ENCODE measurements around the gene TBCD. TPM values are rescaled to one million over a fixed set of nuclear protein-coding genes. Genes with fewer than 3 reads are reported as not detected.
A peak's percentile ranks its signal among the peaks of the same experiment; 100 is the strongest.

TBCD gene
- polyA plus RNA-seq, 6 donors from 2014 or later, result 23.6 to 34.7 (median 27.5) TPM

DNA sequence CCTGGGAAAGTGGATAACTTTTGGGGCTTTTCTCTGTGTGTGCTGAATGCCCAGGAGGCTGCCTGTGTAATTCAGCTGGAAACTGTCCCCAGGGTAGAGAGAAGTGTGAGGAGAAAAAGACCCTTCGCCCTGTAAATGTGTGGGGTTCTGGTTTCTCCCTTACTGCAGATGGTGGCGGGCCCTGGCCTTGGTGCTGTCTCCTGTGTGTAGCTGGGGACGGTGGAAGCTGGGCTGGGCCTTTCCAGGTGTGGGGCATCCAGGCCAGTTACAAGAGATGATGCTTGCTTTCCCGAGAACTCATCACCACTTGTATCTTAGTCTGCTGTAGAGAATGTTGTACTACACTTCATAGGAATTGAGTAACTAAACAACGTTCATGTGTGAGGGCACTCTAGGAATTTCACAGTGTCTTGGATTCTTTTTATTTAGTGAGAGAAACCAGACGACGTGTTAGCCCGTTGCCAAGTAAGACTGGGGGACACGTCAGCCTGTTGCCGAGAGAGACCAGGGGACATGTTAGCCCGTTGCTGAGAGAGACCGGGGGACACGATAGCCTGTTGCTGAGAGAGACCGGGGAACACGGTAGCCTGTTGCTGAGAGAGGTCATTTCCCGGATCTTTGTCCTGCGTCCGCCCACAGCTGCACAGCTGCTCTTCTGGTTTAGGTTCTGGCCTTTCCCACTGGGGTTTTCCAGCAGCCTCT lies 43.1 kb downstream of the TBCD start:
- ATAC-seq (ENCODE audit: low read depth in 2 of 2) (no peak), DNase-seq (no peak)
- Mint-ChIP-seq H3K36me3 (no peaks in the 10 kb centered on the region), H3K4me1 (peaks cover 0 to 7% (median 0%) of the 10 kb centered on the region in 3 donors), H3K27ac (peak overlapping the region in 1 of 6 donors; percentile 15), H3K27me3 (no peaks in the 10 kb centered on the region), H3K9me3 (no peaks in the 10 kb centered on the region), H3K4me3 (no peak overlapping the region)

- ATAC-seq (ENCODE audit: low read depth in 2 of 2) (no peak), DNase-seq (no peak)
- no peaks in the 10 kb centered on the region for H3K9me3 Mint-ChIP-seq
- no peak overlapping the region for H3K4me3 Mint-ChIP-seq
- H3K27ac Mint-ChIP-seq, result no peak overlapping the region
- H3K36me3 Mint-ChIP-seq, result no peaks in the 10 kb centered on the region
- no peaks in the 10 kb centered on the region for H3K27me3 Mint-ChIP-seq
- H3K4me1 Mint-ChIP-seq, result peaks cover 0 to 5% (median 0%) of the 10 kb centered on the region in 3 donors
These were observed 43.8 kb downstream of the TBCD start for GRCh38 chr17:82795615-82796014.

- ATAC-seq (ENCODE audit: low read depth in 2 of 2) (no peak), DNase-seq (no peak)
- H3K27ac Mint-ChIP-seq, result peak overlapping the region in 1 of 6 donors; percentile 41
- H3K4me3 Mint-ChIP-seq, result no peak overlapping the region
- peaks cover 0 to 7% (median 4%) of the 10 kb centered on the region in 3 donors for H3K4me1 Mint-ChIP-seq
- no peaks in the 10 kb centered on the region for H3K27me3 Mint-ChIP-seq
- peaks cover 4 to 10% of the 10 kb centered on the region in 2 donors for H3K36me3 Mint-ChIP-seq
- H3K9me3 Mint-ChIP-seq, result peaks cover 0 to 6% (median 1%) of the 10 kb centered on the region in 7 donors
These were observed 45.2 kb downstream of the TBCD start for GRCh38 chr17:82797061-82797460.

DNA sequence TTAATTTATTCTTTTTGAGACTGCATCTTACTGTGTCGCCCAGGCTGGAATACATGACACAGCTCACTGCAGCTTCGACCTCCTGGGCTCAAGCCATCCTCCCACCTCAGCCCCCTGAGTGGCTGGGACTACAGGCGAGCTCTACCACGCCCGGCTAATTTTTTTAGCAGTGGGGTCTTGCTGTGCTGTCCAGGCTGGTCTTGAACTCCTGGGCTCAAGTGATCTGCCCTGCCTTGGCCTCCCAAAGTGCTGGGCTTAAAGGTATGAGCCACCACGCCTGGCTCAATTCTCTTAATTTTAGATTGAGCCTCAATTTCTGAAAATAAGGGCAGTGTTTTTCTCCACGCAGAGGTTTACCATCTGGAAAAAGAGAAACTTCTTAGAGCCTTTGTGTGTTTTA lies 46.9 kb downstream of the TBCD start:
- Mint-ChIP-seq H3K4me3 (no peak overlapping the region), H3K9me3 (peaks cover 0 to 6% (median 1%) of the 10 kb centered on the region in 7 donors)

DNA sequence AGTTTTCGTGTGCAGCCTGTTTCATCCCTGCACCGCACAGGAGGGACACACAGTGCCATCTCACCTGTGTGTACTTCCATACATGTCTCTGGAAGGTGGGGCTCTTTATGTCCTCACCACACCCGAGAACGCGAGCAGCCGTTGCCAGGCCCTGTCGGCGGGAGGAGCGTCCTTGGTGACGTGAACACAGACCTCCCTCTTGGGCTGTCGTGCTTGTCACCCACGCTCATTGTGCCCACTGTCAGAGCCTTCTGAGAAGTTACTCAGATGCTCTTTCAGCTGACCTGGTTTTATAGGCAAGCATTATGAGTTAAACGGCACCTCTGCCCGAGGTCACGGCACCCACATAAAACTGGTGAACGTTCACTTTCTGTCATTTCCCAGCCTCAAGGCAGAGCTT lies 47.7 kb downstream of the TBCD start:
- Mint-ChIP-seq H3K27me3 (no peaks in the 10 kb centered on the region), H3K27ac (no peak overlapping the region), H3K4me3 (no peak overlapping the region)

More for the DNA sequence above, 46.9 kb downstream of the TBCD start:
- ATAC-seq (ENCODE audit: low read depth in 2 of 2), result no peak
- Mint-ChIP-seq H3K36me3 (peaks cover 9 to 10% of the 10 kb centered on the region in 2 donors), H3K4me1 (peaks cover 0 to 17% (median 10%) of the 10 kb centered on the region in 3 donors), H3K27ac (no peak overlapping the region), H3K27me3 (no peaks in the 10 kb centered on the region)
- DNase-seq, result no peak

DNA sequence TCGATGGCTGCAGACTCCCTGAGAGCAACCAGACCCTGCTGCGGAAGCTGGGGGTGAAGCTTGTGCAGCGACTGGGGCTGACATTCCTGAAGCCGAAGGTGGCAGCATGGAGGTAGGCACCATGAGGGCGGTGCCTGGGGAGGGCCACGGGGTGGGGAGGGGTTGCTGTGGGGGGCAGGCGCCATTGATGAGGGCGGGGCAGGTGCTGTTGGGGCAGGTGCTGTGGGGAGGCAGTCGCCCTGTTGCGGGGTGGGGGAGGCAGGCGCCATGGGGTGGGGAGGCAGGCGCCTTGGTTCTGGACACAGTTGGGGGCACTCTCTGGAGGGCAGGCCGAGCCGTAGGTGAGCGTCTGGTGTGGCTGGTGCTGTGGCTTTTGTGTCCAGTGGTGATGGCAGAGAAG lies 49.0 kb downstream of the TBCD start:
- Mint-ChIP-seq H3K27ac (peak overlapping the region in 2 of 6 donors; percentile 89 to 95), H3K36me3 (peaks cover 9 to 12% of the 10 kb centered on the region in 2 donors), H3K27me3 (no peaks in the 10 kb centered on the region)

More for the DNA sequence above, 47.7 kb downstream of the TBCD start:
- peaks cover 9 to 10% of the 10 kb centered on the region in 2 donors for H3K36me3 Mint-ChIP-seq
- no peak for ATAC-seq (ENCODE audit: low read depth in 2 of 2)
- DNase-seq, result no peak
- peaks cover 0 to 6% (median 1%) of the 10 kb centered on the region in 7 donors for H3K9me3 Mint-ChIP-seq
- H3K4me1 Mint-ChIP-seq, result peaks cover 0 to 17% (median 10%) of the 10 kb centered on the region in 3 donors

DNA sequence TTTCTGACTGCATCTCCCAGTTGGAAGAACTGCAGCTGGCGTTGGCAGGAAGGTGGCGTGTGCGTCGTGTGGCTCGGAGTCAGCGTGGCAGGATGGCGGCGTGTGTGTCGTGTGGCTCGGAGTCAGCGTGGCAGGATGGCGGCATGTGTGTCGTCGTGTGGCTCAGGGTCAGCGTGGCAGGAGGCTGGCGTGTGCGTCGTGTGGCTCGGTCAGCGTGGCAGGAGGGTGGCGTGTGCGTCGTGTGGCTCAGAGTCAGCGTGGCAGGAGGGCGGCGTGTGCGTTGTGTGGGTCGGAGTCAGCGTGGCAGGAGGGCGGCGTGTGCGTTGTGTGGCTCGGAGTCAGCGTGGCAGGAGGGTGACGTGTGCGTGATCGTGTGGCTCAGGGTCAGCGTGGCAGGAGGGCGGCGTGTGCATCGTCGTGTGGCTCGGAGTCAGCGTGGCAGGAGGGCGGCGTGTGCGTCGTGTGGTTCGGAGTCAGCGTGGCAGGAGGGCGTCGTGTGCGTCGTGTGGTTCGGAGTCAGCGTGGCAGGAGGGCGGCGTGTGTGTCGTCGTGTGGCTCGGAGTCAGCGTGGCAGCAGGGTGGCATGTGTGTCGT lies 49.6 kb downstream of the TBCD start:
- peaks cover 0 to 17% (median 10%) of the 10 kb centered on the region in 3 donors for H3K4me1 Mint-ChIP-seq
- ATAC-seq (ENCODE audit: low read depth in 2 of 2) (no peak), DNase-seq (no peak)
- no peak overlapping the region for H3K4me3 Mint-ChIP-seq
- H3K9me3 Mint-ChIP-seq, result peaks cover 0 to 6% (median 1%) of the 10 kb centered on the region in 7 donors
- H3K27me3 Mint-ChIP-seq, result no peaks in the 10 kb centered on the region
- H3K36me3 Mint-ChIP-seq, result peaks cover 9 to 18% of the 10 kb centered on the region in 2 donors
- H3K27ac Mint-ChIP-seq, result peak overlapping the region in 3 of 6 donors; percentile 37 to 95 (median 89)

More for the DNA sequence above, 49.0 kb downstream of the TBCD start:
- no peak for ATAC-seq (ENCODE audit: low read depth in 2 of 2)
- peaks cover 0 to 6% (median 1%) of the 10 kb centered on the region in 7 donors for H3K9me3 Mint-ChIP-seq
- DNase-seq, result no peak
- peaks cover 0 to 17% (median 10%) of the 10 kb centered on the region in 3 donors for H3K4me1 Mint-ChIP-seq
- H3K4me3 Mint-ChIP-seq, result peak overlapping the region in 1 of 8 donors; percentile 44

- DNase-seq (no peak), ATAC-seq (ENCODE audit: low read depth in 2 of 2) (no peak)
- Mint-ChIP-seq H3K36me3 (peaks cover 9 to 23% of the 10 kb centered on the region in 2 donors), H3K27me3 (no peaks in the 10 kb centered on the region), H3K4me3 (no peak overlapping the region), H3K9me3 (peaks cover 0 to 6% (median 1%) of the 10 kb centered on the region in 7 donors), H3K27ac (peak overlapping the region in 2 of 6 donors; percentile 61 to 70), H3K4me1 (peaks cover 0 to 17% (median 10%) of the 10 kb centered on the region in 3 donors)
These were observed 50.4 kb downstream of the TBCD start for GRCh38 chr17:82802075-82802780.

DNA sequence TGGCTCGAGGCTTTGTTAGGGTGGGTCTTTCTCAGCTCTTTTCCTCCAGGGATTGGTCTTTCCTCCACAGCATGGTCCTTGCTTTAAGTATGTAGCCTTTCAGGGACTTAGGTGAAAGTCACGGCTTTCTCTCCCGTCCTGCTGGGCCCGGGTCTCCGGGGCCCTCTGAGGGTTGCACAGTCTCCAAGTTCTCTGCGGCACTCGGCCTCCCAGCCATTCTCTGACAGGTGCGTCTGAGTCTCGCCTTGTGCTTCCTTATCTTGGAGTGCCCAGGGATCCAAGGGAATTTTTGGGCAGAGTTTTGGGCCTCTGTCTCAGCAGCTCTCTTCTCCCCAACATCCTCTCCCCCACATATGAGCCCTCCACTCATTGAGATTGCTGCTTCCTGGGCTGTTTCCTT lies 51.3 kb downstream of the TBCD start:
- no peaks in the 10 kb centered on the region for H3K27me3 Mint-ChIP-seq
- H3K9me3 Mint-ChIP-seq, result peaks cover 0 to 6% (median 1%) of the 10 kb centered on the region in 7 donors
- H3K4me1 Mint-ChIP-seq, result peaks cover 0 to 17% (median 10%) of the 10 kb centered on the region in 3 donors
- ATAC-seq (ENCODE audit: low read depth in 2 of 2), result no peak
- peaks cover 9 to 29% of the 10 kb centered on the region in 2 donors for H3K36me3 Mint-ChIP-seq
- no peak for DNase-seq
- H3K4me3 Mint-ChIP-seq, result no peak overlapping the region
- H3K27ac Mint-ChIP-seq, result no peak overlapping the region

DNA sequence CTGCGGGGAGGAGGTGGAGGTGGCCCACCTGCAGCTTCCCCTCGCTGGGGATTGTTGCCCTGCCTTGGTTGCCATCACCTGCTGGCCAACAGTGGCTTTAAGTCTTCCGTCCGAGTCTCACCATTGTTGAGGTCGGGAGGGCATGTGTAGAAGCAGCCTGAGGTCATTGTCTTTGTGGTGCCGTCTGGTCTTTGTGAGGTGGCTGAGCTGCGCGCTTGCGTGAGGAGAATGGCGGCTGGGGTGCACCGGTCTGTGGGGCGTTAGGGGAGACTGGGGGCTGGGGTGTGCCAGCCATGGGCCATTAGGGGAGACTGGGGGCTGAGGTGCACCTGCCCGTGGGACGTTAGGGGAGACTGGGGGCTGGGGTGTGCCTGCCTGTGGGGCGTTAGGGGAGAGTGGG lies 51.7 kb downstream of the TBCD start:
- peaks cover 0 to 17% (median 10%) of the 10 kb centered on the region in 3 donors for H3K4me1 Mint-ChIP-seq
- no peak overlapping the region for H3K27ac Mint-ChIP-seq
- DNase-seq (no peak), ATAC-seq (ENCODE audit: low read depth in 2 of 2) (no peak)
- no peak overlapping the region for H3K4me3 Mint-ChIP-seq
- H3K9me3 Mint-ChIP-seq, result peaks cover 0 to 6% (median 1%) of the 10 kb centered on the region in 7 donors
- no peaks in the 10 kb centered on the region for H3K27me3 Mint-ChIP-seq
- peaks cover 9 to 29% of the 10 kb centered on the region in 2 donors for H3K36me3 Mint-ChIP-seq

DNA sequence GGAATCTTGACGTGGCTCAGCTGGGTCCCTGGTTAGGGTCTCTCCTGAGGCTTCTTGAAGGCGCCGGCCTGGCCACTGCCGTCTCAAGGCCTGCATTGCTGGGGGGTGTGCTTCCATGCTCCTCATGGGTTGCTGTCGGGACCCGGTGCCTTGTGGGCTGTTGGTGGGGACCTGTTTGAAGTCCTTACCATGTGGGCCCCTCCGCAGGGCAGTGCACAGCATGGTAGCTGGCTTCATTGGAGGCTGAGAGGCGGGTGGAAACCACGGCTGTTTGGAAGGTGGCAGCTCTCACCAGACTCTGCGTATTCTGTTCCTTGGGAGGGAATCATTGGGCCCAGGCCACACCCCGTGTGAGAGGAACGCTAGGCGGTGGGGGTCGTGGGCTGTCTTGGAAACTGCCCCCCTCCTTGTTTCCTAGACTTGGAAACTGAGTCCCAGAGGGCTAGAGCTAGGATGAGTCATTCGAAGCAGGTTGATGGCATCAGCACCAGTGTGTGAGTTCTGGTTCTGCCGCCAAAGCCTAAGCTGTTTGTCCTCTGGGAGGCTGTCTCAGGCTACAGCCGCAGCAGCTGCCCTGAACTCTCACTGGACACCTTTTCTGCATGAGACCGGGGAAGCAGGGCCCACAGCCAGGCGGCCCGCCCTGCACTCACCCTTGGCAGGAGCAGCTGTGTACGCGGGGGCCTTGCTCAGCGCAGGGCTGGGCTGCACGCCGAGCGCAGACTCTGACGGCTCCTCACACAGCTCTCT lies 52.8 kb downstream of the TBCD start:
- H3K27me3 Mint-ChIP-seq, result no peaks in the 10 kb centered on the region
- peaks cover 0 to 17% (median 10%) of the 10 kb centered on the region in 3 donors for H3K4me1 Mint-ChIP-seq
- peaks cover 0 to 6% (median 1%) of the 10 kb centered on the region in 7 donors for H3K9me3 Mint-ChIP-seq
- no peak overlapping the region for H3K4me3 Mint-ChIP-seq
- peaks cover 9 to 29% of the 10 kb centered on the region in 2 donors for H3K36me3 Mint-ChIP-seq
- ATAC-seq (ENCODE audit: low read depth in 2 of 2), result no peak
- DNase-seq, result no peak
- H3K27ac Mint-ChIP-seq, result peak overlapping the region in 1 of 6 donors; percentile 39

- Mint-ChIP-seq H3K27ac (no peak overlapping the region), H3K4me3 (no peak overlapping the region), H3K27me3 (no peaks in the 10 kb centered on the region), H3K4me1 (peaks cover 0 to 17% (median 10%) of the 10 kb centered on the region in 3 donors), H3K9me3 (peaks cover 0 to 6% (median 1%) of the 10 kb centered on the region in 7 donors), H3K36me3 (peaks cover 9 to 35% of the 10 kb centered on the region in 2 donors)
- no peak for DNase-seq
- ATAC-seq (ENCODE audit: low read depth in 2 of 2), result no peak
These were observed 53.4 kb downstream of the TBCD start for GRCh38 chr17:82805254-82805653.

DNA sequence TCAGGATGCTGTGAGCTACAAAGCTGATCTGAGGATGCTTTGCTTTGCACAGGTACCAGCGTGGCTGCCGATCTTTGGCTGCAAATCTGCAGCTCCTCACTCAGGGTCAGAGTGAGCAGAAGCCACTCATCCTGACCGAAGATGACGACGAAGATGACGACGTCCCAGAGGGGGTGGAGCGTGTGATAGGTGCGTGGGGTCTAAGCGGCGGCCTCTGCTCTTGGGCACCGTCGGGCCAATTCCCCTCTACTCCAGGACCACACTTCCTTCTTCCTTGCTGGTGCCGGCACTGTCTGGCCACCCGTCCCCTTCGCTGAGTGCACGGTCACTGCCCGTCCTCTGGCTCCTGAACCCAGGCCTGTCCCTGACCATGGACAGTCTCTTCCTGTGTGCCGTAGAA lies 54.0 kb downstream of the TBCD start:
- DNase-seq (no peak), ATAC-seq (ENCODE audit: low read depth in 2 of 2) (no peak)
- Mint-ChIP-seq H3K27me3 (no peaks in the 10 kb centered on the region), H3K9me3 (peaks cover 0 to 6% (median 1%) of the 10 kb centered on the region in 7 donors), H3K36me3 (peaks cover 9 to 40% of the 10 kb centered on the region in 2 donors), H3K4me1 (peaks cover 0 to 17% (median 10%) of the 10 kb centered on the region in 3 donors), H3K27ac (peak overlapping the region in 2 of 6 donors; percentile 15 to 67), H3K4me3 (no peak overlapping the region)

All from naive B cell (primary cell).